GM12874 (cell line): Measurements from ENCODE around the gene TENT5C.

Experiments used
- TF ChIP-seq, protein P1 (sequence below): IDR thresholded peaks from 2 replicates; pipeline ENCODE4 v1.5.1; 2011; ENCODE audit warnings: low read depth, mild to moderate bottlenecking, control low read depth, low read length, moderate library complexity; ENCODE audit not compliant: insufficient read depth

The TENT5C gene

DNA sequence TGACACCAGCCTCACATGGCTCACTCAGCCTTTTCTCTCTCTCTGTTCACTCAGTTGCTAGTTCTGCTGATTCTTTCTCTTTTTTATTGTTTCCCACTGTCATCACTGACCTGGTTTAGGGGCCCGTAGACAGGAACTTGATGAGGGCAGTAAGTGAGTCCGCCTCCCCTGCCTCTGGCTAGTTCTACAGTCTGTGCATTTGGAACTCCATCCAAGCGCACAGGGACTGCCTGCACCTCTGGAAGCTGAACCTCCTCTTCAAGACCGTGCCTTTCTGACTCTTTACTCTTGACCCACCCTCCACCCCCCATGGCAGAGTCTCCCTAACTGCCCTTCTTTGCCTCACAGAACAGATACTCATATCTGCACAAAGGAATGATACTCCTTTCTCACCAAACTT, 4.2 kb downstream of the TENT5C start:
- TF ChIP-seq, protein P1, sequence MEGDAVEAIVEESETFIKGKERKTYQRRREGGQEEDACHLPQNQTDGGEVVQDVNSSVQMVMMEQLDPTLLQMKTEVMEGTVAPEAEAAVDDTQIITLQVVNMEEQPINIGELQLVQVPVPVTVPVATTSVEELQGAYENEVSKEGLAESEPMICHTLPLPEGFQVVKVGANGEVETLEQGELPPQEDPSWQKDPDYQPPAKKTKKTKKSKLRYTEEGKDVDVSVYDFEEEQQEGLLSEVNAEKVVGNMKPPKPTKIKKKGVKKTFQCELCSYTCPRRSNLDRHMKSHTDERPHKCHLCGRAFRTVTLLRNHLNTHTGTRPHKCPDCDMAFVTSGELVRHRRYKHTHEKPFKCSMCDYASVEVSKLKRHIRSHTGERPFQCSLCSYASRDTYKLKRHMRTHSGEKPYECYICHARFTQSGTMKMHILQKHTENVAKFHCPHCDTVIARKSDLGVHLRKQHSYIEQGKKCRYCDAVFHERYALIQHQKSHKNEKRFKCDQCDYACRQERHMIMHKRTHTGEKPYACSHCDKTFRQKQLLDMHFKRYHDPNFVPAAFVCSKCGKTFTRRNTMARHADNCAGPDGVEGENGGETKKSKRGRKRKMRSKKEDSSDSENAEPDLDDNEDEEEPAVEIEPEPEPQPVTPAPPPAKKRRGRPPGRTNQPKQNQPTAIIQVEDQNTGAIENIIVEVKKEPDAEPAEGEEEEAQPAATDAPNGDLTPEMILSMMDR, result no peak

DNA sequence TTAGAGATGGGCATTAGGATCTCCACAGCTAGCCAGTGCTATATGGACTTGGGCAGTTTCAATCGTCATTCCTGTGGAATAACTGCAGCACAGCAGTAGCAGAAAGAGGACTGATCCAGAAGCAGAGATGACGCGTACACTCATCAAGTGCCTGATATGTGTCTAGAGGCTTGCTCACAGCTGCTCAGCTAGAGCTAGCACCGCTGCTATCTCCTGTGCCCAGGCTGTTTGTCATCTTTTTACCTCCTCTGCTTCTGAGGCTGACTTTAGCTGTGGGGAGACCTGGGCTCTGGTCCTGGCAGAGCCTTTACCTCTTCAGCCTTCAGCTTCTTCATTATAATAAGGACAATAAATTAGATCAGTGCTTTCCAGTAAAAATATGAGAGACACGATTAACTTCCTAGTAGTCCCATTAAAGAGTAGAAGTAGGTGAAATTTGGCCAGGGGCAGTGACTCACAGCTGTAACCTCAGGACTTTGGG, 5.3 kb downstream of the TENT5C start:
- TF ChIP-seq, protein P1, result no peak

DNA sequence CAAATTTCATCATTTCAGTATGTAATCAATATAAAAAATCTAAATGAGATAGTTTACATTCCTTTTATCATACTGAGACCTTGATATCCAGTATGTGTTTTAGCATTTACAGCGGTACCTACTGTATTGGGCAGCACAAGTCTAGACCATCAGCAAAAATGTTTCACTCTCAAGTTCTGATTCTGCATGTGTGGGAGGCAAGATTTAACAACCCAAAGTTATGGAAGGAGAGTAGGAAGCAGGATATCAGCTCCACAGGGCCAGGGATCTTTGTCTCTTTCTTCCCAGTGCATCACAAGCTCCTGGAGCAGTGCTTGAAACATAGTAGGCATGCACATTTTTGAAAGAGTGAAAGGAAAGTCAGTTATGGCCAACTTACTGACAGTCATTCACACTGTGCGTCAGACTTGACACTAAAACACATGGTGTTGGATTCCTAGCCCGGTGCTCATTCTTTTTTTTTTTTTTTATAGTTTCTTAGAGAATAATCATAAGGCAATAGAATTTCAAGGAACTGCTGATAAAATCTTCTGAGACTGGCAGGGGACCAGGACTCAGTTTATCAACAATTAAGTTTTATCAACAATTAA, 6.1 kb downstream of the TENT5C start:
- TF ChIP-seq, protein P1, result no peak

DNA sequence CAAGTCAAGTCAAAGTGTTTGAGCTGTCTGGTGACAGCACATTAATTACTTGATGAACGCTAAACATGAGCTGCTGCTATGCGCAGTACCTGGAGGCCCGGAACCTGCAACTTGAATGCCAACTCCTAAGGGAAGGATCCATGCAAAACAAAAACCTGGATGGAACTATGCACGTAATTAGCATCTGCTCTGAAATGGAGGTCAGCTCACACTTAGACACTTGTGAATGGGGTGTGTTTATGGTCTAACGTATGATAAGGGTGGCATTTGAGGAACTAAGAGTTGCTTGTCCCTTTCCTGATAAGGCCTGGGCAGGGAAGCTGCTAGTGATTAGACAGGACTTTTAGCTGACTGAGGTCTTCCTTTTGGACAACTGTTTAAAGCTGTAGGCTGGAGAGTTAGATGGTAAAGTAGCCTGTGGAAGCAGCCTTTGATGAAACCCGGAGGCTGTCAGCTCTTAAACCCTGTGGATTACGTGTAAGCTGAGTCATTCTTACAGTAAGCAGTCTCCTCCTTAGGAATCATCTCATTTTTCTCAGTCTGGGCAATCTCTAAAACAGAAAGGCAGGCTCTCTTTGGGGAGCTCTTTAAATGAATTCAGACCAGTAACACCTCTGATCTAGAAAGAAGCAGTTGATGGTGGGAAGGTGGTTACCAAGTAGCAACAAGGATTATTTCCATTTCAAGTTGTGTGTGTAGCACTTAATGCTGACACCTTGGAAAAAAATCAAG, 6.8 kb downstream of the TENT5C start:
- TF ChIP-seq, protein P1, result no peak

DNA sequence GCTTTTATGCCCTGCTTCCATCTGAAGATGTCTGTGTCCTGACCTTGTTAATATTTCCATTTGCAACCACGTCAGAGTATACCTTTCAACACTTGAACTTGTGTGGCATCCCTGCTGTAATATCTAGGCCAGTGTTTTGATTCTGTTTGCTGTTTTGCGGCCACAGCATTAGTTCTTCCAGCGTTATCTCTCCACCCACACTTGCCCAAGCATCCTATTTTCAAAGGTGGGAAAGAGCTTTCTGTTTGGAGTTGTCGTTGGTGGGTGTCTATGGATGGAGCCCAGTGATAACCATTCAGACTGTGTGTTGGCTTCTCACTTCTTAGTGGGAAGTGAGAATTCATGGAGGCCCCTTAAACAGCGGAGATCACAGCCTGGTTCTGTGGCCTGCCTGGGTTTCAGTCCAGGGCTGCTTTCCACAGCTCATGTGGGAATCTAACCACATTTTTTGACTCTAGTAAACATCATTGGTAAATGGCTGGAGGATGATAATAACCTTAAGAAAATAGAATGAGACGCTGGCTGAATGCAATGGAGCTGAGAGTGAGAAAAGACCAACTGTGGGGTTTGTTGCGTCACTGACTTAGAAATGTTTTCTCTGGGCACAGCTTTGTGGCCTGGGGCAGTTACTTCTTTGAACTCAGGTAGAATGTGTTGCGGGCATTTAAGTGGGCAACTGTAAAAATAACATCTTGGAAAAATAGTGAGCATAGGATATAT, 7.6 kb downstream of the TENT5C start:
- TF ChIP-seq, protein P1, result no peak

DNA sequence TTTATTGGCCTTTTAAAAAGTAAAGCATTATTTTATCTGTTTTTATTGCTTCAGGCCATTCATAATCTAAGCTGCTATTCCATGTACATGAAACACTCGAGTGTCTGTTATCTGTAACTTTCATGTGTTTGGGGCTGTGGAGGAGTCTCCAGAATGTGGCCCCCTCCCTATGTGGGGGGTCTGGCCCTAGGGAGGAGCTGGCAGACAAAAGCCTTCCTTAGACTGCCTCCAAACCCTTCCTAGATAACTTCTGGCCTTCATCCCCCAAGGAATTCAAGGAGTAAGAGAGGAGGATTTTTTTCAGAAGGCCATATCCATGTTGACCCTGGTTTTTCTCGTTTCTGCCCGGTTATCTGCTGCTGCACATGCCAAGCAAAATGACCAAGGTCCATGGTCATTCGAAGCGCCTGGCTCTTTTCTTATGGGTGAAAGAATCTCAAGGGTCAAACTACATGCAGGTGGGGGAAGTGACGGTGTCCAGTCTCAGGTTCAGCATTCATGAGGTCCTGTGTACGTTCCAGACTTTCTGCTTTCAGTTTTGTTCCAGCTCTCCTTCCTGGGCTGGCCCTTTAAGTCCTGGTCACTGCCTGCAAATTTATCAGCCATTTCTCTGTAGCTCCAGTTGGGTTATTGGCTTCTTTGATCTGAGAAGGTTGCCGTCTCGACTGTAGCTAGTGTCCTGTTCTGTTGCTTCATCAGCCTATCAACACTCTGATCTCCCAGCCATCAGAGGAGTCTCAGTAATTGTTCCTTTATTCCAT, 8.3 kb downstream of the TENT5C start:
- TF ChIP-seq, protein P1, result no peak

DNA sequence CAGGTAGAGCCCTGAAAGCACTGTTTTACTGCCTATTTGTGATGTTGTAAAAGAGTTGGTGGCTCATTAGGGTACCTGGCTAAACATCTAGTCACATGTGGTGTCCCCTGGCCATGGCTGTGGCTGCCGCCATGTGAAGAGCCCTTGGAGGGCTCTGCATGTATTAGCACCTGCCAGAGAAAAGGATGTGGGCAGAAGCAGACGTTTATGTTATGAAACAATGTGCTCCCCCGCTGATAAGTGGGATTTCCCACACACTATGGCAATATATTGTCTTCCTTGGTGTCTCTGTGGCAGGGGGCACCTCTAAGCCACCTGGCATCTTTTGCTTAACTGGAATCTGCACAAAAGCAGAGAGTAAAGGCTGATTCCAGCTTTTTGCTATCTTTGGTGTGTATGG, 9.6 kb downstream of the TENT5C start:
- TF ChIP-seq, protein P1, result no peak
